HG02943 (cell line): Measurements from ENCODE around the gene HMGXB3.

Experiments used
- ATAC-seq: cut with Tn5 transposase; IDR thresholded peaks from one replicate; pipeline ENCODE4 v1.9.1; 2021; ENCODE audit warnings: mild to moderate bottlenecking, low read depth, moderate library complexity; ENCODE audit not compliant: unreplicated experiment

The HMGXB3 gene

GRCh38 chr5:150052226-150052955 is 51.9 kb downstream of the HMGXB3 start:
- no peak for ATAC-seq

DNA sequence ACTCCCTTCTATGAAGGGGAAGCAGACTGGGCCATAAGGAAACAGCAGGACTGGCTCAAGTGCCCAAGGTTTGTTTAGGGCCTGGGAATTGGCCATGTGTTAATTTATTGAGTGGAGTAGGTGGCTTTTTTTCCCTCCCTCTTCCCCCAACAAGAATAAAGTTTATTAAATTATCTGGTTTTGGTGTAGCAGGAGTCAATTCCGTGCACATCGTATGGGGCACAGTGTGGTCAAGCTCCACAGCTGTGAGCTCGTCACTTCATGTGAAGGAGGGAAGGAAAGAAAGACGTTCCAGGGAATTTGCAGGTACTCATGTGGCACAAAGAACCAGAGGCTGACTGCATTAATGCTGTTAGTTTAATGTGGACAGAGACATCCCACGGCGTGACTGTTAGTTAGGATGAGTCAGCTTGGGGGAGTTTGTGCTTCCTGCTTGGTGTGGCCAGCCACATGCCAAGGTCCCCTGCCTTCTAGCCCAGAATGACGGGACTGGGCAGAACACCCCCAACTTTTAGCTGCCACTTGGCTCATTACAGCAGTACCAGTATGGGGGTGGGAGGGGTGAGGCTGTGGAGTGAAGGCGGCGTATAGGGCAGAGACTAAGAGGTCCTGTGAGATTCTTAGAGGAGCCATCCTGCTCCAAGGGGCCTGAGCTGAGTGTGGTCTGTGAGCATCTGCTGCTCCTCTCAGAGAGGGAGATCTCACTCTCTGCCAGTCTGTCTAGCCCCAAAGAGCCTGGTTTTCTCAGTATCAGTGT is 52.6 kb downstream of the HMGXB3 start:
- ATAC-seq, result no peak

DNA sequence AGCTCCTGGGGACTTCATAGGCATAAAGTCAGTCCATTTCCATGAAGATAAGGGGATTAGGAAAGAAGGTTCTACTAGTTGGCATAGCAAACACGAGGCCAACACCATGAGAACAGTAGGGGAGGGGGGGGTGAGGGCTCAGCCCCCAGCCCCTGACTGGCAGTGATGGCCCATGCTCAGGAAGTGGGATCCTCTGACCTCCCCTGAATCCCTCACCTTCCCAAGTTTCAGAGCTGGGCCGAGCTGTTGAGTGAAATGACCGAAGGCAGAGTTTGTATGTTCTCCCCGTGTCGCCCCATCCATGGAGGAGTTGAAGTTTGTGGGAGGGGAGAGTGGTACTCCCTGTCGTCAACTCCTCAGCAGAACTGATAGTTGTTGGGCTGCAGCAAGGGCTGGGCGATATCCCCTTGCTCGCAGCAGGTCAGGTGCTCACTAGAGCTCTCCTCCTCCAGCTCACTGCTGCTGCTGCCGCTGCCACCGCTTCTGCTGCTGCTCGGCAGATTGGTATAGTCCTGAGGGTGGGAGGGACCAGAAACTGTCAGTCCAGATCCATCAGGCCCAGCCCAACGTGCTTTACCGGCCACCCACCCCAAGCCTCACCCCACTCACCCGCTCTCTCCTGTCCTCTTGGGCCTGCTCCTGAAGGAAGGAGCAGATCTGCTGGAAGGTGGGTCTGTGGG is 53.3 kb downstream of the HMGXB3 start:
- no peak for ATAC-seq

DNA sequence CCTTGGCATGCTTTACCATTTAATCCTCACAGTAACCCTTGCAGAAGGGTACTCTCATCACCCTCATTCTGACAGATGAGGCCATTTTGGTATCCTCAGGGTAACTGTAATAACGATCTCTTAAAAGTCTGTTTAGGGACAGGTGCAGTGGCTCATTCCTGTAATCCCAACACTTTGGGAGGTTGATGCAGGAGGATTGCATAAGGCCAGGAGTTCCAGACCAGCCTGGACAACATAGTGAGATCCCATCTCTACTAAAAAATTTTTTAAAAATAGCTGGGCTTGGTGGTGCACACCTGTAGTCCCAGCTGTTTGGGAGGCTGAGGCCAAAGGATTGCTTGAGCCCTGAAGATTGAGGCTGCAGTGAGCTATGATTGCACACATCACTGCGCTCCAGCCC is 54.0 kb downstream of the HMGXB3 start:
- no peak for ATAC-seq

- no peak for ATAC-seq
These were observed 55.0 kb downstream of the HMGXB3 start for GRCh38 chr5:150055326-150056074.

DNA sequence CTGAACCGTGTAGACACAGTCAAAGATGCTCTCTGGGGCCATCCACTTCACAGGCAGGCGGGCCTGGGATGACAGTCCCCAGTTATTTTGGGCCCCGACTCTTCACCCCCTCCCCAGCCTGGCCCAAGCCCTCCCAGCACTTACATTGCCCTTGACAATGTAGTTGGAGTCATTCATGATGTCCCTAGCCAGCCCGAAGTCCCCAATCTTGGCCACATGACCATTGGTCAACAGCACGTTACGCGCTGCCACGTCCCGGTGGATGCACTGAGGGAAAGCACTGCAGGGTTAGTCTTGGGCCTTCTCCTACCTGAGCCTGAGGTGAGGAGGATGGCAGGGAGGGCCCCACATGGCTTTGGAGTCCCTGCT is 55.5 kb downstream of the HMGXB3 start:
- no peak for ATAC-seq

DNA sequence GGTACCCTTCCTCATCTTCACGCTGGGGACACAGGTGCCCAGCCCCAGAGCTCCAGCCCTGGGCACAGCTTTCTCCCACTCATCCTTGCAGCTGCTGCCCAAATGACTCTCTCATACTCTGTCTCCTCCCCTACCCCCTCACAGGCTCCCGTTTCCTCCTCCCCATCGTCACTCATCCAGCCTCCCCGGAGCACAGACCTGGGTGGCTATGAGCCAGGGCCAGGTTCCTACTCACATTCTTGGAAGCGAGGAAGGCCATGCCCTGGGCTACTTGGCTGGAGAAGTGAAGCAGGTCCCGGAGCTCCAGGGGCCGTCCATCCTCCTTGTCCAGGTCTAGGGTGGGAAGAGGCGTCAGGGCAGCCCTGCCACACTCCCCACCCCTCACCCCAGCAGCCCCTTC is 56.5 kb downstream of the HMGXB3 start:
- ATAC-seq, result no peak

DNA sequence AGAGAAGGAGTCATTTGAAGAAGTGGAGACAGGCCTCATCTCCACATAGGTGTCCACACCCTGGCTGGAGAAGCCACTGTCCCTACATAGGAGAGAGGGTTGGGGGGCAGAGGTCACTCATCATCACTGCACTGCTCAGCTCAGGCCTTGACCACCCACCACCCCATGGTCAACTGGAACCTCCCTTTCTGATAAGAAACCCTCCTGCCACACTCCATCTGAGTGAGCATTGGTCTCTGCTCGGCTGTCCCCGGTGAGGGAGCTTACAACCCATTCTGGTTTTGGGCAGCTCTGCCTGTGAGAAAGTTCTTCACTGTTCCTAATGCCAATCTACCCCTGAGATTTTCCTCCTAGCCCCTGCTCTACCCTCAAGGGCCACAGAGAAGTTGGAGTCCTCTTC is 57.0 kb downstream of the HMGXB3 start:
- no peak for ATAC-seq

DNA sequence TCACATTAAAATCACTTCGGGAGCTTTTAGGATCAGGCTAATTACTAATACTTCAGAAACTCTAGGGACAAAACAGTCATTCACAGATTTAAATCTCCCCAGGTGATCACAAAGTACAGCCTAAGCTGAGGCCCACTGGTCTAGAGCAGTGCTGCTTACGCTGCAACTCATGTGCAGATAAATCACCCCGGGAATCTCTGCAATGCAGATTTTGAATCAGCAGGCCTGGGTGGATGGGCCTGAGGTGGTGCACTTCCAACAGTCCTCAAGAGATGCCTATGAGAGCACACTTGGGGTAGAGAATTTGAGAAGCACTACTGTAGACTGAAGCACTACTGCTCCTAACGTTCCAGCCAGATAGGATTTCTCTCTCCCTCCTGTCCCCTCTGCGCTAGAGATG is 57.5 kb downstream of the HMGXB3 start:
- no peak for ATAC-seq

GRCh38 chr5:150058480-150059126 is 58.1 kb downstream of the HMGXB3 start:
- no peak for ATAC-seq

GRCh38 chr5:150059623-150060022 is 59.1 kb downstream of the HMGXB3 start:
- no peak for ATAC-seq

DNA sequence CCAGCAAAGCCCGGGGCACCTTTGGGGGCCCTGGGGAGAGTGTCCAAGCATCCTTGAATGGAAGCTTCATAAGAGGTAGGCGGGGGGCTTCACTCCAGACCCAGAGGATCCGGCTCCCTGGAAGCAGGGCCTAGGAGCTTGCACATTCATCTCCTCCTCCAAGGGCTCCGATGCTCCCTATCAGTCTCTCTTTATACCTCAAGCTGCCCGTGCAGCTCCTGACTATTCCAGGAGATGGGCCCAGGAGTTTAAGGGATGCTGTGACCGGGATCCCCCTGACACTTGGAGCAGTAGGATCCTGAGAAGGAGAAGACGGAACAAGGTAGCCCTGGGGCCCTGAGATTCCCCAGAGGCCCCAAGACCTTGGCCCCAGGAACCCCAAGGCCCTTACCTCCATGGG is 59.9 kb downstream of the HMGXB3 start:
- no peak for ATAC-seq

DNA sequence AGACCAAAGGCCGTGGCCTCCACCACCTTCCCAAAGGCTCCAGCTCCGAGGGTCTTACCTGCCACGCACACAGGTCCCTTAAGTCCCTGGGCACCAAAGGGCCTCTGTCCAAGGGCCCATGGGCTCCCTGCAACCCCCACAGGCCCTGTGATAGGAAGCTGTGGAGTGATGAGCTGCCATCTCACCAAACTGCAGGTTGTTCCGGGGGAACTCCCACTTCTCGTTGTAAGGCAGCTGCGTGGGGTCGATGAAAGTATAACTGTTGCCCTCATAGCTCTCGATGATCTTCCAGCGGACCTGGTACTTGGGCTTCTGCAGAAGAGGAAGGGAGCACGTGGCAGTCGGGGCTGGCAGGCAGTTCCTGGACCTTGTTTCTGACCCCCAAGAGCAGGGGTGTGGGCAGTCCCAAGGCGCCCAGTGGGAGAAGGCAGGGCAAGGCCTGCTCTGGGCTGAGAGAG is 61.0 kb downstream of the HMGXB3 start:
- ATAC-seq, result no peak

GRCh38 chr5:150062216-150062922 is 61.8 kb downstream of the HMGXB3 start:
- no peak for ATAC-seq

DNA sequence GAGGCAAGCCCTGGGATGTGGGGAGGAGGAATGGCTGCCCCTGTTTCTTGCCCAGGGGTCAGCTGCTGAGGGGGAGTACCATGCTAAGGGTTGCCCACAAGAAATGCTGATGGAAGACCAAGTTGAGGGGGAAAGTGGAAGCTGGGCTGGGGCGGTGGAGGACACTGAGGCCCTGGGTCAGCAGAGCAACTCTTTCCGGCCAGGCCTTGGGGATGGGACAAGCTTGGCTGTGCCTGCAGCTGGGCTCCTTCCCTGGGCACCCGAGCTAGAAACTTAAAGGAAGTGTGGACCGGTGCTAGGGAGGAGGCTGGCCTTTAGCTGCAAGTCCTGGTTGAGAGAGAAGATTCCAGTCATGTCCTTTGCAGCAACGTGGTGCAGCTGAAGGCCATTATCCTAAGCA is 63.1 kb downstream of the HMGXB3 start:
- no peak for ATAC-seq

- ATAC-seq, result no peak
These were observed 64.2 kb downstream of the HMGXB3 start for GRCh38 chr5:150064681-150065220.

DNA sequence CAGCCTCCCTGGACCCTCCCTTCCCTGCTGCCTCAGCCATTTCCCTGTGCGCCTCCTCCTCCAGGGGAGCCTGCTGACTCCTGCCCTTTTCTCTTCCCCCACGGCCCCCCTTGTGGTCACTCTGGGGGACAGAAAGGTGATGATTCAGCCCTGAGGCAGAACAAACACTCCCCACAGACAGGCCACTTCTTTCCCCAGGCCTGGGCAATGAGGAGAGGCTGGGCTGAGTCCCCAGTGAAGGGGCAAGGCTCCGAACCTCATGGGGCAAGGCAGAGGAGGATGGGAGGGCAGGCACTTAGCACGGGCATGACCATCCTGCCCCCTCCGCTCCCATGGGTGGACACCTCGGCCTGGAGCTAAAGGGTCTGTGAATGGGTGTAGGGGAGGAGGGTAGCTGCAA is 64.8 kb downstream of the HMGXB3 start:
- ATAC-seq, result no peak

- ATAC-seq, result no peak
These were observed 65.3 kb downstream of the HMGXB3 start for GRCh38 chr5:150065886-150066285.

- ATAC-seq, result no peak
These were observed 65.9 kb downstream of the HMGXB3 start for GRCh38 chr5:150066436-150066835.
